OCI-LY3 (cell line): Measurements from ENCODE around the gene CD38.

Experiments used
- H2AFZ ChIP-seq: fragments of 200-600, 300-600 bp; shearing (Covaris generic); 2 replicates; pipeline ENCODE4 v1.6.0; 2014; ENCODE audit warnings: antibody characterized with exemption, low read depth, low read length
- H3K27ac ChIP-seq: fragments of 200-600, 300-600 bp; sonication (generic); 2 replicates; pipeline ENCODE4 v1.5.1; 2014; ENCODE audit warnings: mild to moderate bottlenecking, low read length, moderate library complexity, mixed read lengths
- H3K27me3 ChIP-seq: fragments of 200-600, 300-600 bp; sonication (generic); 2 replicates; pipeline ENCODE4 v1.6.1; 2014; ENCODE audit warnings: low read depth, low read length, mixed read lengths
- H3K36me3 ChIP-seq: fragments of 200-600, 300-600 bp; sonication (generic); replicated peaks from 2 replicates; pipeline ENCODE3; 2014; ENCODE audit warnings: low read depth, low read length, mixed read lengths
- H3K4me1 ChIP-seq: fragments of 300-600, 200-600 bp; sonication (generic); 2 replicates; pipeline ENCODE4 v1.6.1; 2014; ENCODE audit warnings: low read length, mixed read lengths
- H3K4me2 ChIP-seq: fragments of 200-600, 300-600 bp; sonication (generic); 2 replicates; pipeline ENCODE4 v1.6.1; 2014; ENCODE audit warnings: low read length, mixed read lengths
- H3K4me3 ChIP-seq: fragments of 300-600, 200-600 bp; sonication (generic); 2 replicates; pipeline ENCODE4 v1.5.1; 2014; ENCODE audit warnings: antibody characterized with exemption, mild to moderate bottlenecking, low read length, moderate library complexity
- H3K79me2 ChIP-seq: fragments of 300-600, 200-600 bp; shearing (Covaris generic); 2 replicates; pipeline ENCODE4 v1.6.1; 2014; ENCODE audit warnings: mild to moderate bottlenecking, low read length, mixed read lengths
- H3K9ac ChIP-seq: fragments of 300-600, 200-600 bp; shearing (Covaris generic); 2 replicates; pipeline ENCODE4 v1.6.0; 2014; ENCODE audit warnings: mild to moderate bottlenecking, low read length, moderate library complexity
- H3K9me3 ChIP-seq: fragments of 200-600, 300-600 bp; shearing (Covaris generic); 2 replicates; pipeline ENCODE4 v1.6.1; 2014; ENCODE audit warnings: low read length, mixed read lengths; ENCODE audit not compliant: insufficient read depth
- H4K20me1 ChIP-seq: fragments of 200-600, 300-600 bp; sonication (generic); 2 replicates; pipeline ENCODE4 v1.6.1; 2016; ENCODE audit warnings: low read length, mixed read lengths; ENCODE audit not compliant: insufficient read depth
- EZH2phosphoT487 ChIP-seq: fragments of 200-600 bp; shearing (Covaris generic); IDR thresholded peaks from 2 replicates; pipeline ENCODE4 v1.6.1; 2018; ENCODE audit warnings: antibody characterized with exemption, mixed run types, low read depth
- TF ChIP-seq, protein P1 (sequence below): fragments of 200-600, 300-600 bp; sonication (generic); IDR thresholded peaks from 2 replicates; pipeline ENCODE4 v1.5.1; 2014; ENCODE audit warnings: antibody characterized with exemption, low read length, low read depth

Gene CD38

DNA sequence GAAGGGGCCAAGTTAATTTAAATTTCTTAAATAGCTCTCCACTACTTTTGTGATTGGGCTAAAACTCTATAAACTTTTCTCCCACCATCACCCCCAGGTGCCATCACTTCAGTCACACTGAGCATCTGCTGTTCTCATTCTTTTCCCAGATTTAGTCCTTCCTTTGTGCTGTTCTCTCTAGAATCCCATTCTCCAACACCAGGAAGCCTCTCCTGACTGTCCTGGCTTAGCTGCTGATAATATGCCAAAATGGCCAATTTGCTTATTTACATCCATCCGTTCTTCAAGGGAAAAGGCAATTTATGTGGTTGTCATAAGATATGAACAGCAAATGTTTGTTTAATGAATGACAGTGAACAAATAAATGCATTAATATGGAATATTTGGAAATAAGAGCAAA is 116.3 kb downstream of the CD38 start:
- Histone ChIP-seq H3K79me2 (no peaks in the 10 kb centered on the region), H3K9ac (no peak overlapping the region), H3K4me1 (peaks cover 12% of the 10 kb centered on the region), H3K4me3 (no peak overlapping the region), H4K20me1 (no peaks in the 10 kb centered on the region), H2AFZ (no peak overlapping the region), H3K4me2 (no peak overlapping the region), H3K36me3 (no peaks in the 10 kb centered on the region), H3K27me3 (peaks cover 10% of the 10 kb centered on the region), H3K27ac (no peak overlapping the region), H3K9me3 (no peaks in the 10 kb centered on the region)
- TF ChIP-seq EZH2phosphoT487: no peak
- TF ChIP-seq, protein P1, sequence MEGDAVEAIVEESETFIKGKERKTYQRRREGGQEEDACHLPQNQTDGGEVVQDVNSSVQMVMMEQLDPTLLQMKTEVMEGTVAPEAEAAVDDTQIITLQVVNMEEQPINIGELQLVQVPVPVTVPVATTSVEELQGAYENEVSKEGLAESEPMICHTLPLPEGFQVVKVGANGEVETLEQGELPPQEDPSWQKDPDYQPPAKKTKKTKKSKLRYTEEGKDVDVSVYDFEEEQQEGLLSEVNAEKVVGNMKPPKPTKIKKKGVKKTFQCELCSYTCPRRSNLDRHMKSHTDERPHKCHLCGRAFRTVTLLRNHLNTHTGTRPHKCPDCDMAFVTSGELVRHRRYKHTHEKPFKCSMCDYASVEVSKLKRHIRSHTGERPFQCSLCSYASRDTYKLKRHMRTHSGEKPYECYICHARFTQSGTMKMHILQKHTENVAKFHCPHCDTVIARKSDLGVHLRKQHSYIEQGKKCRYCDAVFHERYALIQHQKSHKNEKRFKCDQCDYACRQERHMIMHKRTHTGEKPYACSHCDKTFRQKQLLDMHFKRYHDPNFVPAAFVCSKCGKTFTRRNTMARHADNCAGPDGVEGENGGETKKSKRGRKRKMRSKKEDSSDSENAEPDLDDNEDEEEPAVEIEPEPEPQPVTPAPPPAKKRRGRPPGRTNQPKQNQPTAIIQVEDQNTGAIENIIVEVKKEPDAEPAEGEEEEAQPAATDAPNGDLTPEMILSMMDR: no peak

DNA sequence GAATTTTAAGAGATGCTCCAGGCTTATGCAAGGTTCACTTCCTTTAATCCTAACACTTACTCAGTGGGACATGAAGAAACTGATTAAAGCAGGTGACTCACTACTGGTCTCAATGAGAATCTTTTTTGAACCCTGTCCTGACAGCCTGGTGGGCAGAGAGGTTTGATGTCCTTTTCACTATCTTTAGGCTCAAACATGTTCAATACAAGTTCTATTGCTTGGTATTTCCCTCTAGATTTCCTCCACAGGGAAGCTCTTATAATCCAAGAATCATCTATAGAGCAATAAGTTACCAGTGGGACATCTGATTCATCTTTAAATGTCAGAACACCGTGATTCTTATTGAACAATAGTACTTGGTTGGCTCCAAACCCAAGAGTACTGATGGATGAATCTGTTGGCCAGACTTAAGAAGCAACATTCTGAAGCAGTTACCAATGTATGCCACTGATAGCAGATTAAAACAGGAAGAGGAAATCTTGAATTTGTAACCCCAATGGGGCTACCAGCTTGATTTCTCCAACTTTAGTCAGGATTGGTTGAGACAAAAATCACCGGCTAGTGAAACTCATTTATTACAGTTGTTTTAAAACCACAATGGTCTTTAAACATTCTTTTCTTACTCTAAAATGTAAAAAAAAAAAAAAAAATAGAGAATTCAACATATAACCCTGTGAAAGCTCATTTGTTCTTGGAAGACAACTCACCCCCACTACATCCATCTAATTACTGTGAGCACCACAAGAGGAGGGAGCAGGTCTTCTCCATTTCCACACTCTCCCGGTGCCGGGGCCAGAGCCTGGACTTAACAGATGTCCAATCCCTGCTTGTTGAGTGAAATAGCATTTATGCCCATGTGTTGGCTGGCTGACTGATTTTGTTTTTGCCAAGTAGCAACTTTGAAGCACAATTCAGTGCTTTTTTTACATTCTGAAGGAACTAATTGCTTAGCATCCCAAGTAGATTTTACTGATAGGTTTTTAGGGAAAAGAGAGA is 117.1 kb downstream of the CD38 start:
- H3K4me2 ChIP-seq: no peak overlapping the region

DNA sequence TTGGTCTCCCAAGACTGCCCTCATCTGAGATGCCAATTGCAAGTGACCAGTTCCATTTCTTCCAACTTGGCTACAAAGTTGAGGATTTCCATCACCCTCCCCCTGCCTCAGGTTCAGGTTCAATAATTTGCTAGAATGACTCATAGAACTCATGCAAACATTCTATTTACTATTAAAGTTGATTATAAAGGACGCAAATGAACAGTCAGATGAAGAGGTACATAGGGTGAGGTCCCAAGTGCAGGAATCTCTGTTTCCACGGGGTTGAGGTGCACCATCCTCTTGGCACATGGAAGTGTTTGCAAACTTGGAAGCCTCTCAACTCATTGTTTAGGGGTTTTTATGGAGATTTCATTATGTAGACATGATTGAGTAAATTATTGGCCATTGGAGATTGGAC is 119.4 kb downstream of the CD38 start:
- Histone ChIP-seq H3K4me1 (no peaks in the 10 kb centered on the region), H2AFZ (no peak overlapping the region), H3K27me3 (peaks cover 10% of the 10 kb centered on the region), H3K36me3 (no peaks in the 10 kb centered on the region), H3K9ac (no peak overlapping the region), H3K27ac (no peak overlapping the region), H3K79me2 (no peaks in the 10 kb centered on the region), H4K20me1 (no peaks in the 10 kb centered on the region), H3K4me2 (no peak overlapping the region), H3K9me3 (no peaks in the 10 kb centered on the region), H3K4me3 (no peak overlapping the region)
- TF ChIP-seq, protein P1: no peak
- no peak for TF ChIP-seq EZH2phosphoT487

More for the DNA sequence above, 117.1 kb downstream of the CD38 start:
- no peak overlapping the region for H2AFZ ChIP-seq
- peaks cover 12% of the 10 kb centered on the region for H3K4me1 ChIP-seq
- H3K4me3 ChIP-seq: no peak overlapping the region
- peaks cover 10% of the 10 kb centered on the region for H3K27me3 ChIP-seq
- H3K79me2 ChIP-seq: no peaks in the 10 kb centered on the region
- H3K27ac ChIP-seq: no peak overlapping the region
- H4K20me1 ChIP-seq: no peaks in the 10 kb centered on the region
- H3K9me3 ChIP-seq: no peaks in the 10 kb centered on the region
- no peak overlapping the region for H3K9ac ChIP-seq
- TF ChIP-seq, protein P1: no peak
- TF ChIP-seq EZH2phosphoT487: no peak
- H3K36me3 ChIP-seq: no peaks in the 10 kb centered on the region

DNA sequence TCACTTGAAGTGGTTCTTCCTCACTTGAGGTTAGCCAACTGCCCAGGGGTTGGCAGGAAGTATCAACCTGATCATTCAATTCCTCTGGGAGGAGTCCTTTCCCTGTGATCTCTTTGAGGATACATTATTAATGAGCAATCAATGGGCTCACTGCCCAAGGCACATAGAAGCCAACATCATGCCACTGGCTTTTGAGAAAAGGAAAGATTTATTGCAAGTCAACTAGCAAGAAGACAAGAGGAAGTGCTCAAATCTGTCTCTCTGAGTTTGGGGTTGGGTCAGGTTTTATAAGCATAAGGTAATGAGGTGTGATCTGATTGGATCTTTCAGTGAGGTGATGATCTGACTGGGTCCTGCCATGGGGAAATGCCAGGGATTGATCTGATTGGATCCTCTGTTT is 120.8 kb downstream of the CD38 start:
- Histone ChIP-seq H3K9me3 (no peaks in the 10 kb centered on the region), H3K79me2 (no peaks in the 10 kb centered on the region), H2AFZ (no peak overlapping the region), H3K4me3 (no peak overlapping the region), H3K36me3 (no peaks in the 10 kb centered on the region), H4K20me1 (no peaks in the 10 kb centered on the region), H3K27ac (no peak overlapping the region), H3K27me3 (peaks cover 10% of the 10 kb centered on the region), H3K4me2 (no peak overlapping the region), H3K4me1 (no peaks in the 10 kb centered on the region), H3K9ac (no peak overlapping the region)
- no peak for TF ChIP-seq EZH2phosphoT487
- TF ChIP-seq, protein P1: no peak
